Gastroesophageal sphincter (tissue), 3 donors: ENCODE measurements around the gene PIGBOS1.
"Not testable (repeated sequence)": the region's sequence is repeated elsewhere in the genome, so short reads cannot be mapped to it uniquely, and the experiment has no call there.

ENCODE experiments used
- CTCF ChIP-seq, 4 experiments: fragments of 200-600 bp in 2 of 4; fragments of 450-650 bp in 2 of 4; sonication (generic) in 1 of 4; IDR thresholded peaks; one replicate each; pipeline ENCODE4 v1.5.1; 2017 to 2019; ENCODE audit warnings: antibody characterized with exemption in 4 of 4, mild to moderate bottlenecking in 2 of 4, moderate library complexity in 2 of 4
- EP300 ChIP-seq: sonication (generic); formaldehyde crosslinking; IDR thresholded peaks from one replicate; pipeline ENCODE4 v1.6.1; 2017; ENCODE audit warnings: antibody characterized with exemption, mild to moderate bottlenecking
- POLR2A ChIP-seq, 2 donors: fragments of 450-650 bp; IDR thresholded peaks; one replicate each; pipeline ENCODE4 v1.6.1; 2017; ENCODE audit warnings: antibody characterized with exemption in 2 of 2, mild to moderate bottlenecking in 2 of 2, moderate library complexity in 1 of 2
- POLR2AphosphoS5 ChIP-seq: sonication (generic); formaldehyde crosslinking; IDR thresholded peaks from one replicate; pipeline ENCODE4 v1.6.1; 2017; ENCODE audit warnings: antibody characterized with exemption

GRCh38 chr15:55286442-55287189, 32.3 kb downstream of the PIGBOS1 start:
- not testable (repeated sequence) for TF ChIP-seq EP300; CTCF (IDR thresholded peaks at IDR 0.05); POLR2A (IDR thresholded peaks at IDR 0.05); POLR2AphosphoS5
